GM12878 (cell line): Measurements from ENCODE around the gene ZNF423. TPM values are rescaled to one million over a fixed set of nuclear protein-coding genes. Genes with fewer than 3 reads are reported as not detected.

ENCODE experiments used
- ATAC-seq: fragments of 200-7000 bp; cut with Tn5 transposase; 3 replicates; pipeline ENCODE4 v1.9.1; 2020; ENCODE audit warnings: mild to moderate bottlenecking, moderate library complexity
- BruUV-seq: library from RNA; stranded (reverse); fragments of 400-500 nt; replicated peaks from 2 replicates; lab custom pipeline; 2021; lab: Mats Ljungman, UMichigan
- CTCF ChIA-PET: fragments of 300-600 bp; sonication (Branson Sonifier 250); formaldehyde crosslinking; extraction: SDS; loops from one replicate; lab custom pipeline; 2021; ENCODE audit warnings: inconsistent platforms; lab: Yijun Ruan, JAX
- POLR2A ChIA-PET: fragments of 350-600 bp; formaldehyde crosslinking; extraction: SDS; loops from one replicate; lab custom pipeline; 2021; ENCODE audit warnings: inconsistent platforms; lab: Charles Lee
- RAD21 ChIA-PET: fragments of 300-600 bp; sonication (Branson Sonifier 250); formaldehyde crosslinking; loops from one replicate; lab custom pipeline; 2023; ENCODE audit warnings: antibody characterized with exemption; ENCODE audit not compliant: unreplicated experiment; lab: Charles Lee
- SMC1A ChIA-PET: fragments of 300-600 bp; sonication (Branson Sonifier 250); formaldehyde crosslinking; loops from one replicate; lab custom pipeline; 2023; ENCODE audit not compliant: unreplicated experiment, uncharacterized antibody; lab: Charles Lee
- DNase-seq: peaks from one replicate; pipeline ENCODE4 v3.0.0-alpha.2; 2011; ENCODE audit warnings: low read depth, low spot score
- FAIRE-seq: peaks from 3 replicates; lab custom pipeline; 2011; peaks lifted over from hg19 to GRCh38; lab: Jason Lieb, UNC
- H2AFZ ChIP-seq: 2 replicates; pipeline ENCODE4 v1.6.0; 2011; ENCODE audit warnings: low read depth, low read length, control low read depth; ENCODE audit not compliant: control insufficient read depth
- H3K27ac ChIP-seq: 2 replicates; pipeline ENCODE4 v1.5.1; 2011; ENCODE audit warnings: control low read depth; ENCODE audit not compliant: control insufficient read depth, insufficient read depth
- H3K27me3 ChIP-seq, 2 experiments: replicated peaks in 1 of 2; 2 replicates each; pipeline versions ENCODE4 v1.6.0 to v1.6.1; 2011; ENCODE audit warnings: low read length in 1 of 2; ENCODE audit not compliant: control insufficient read depth in 2 of 2, insufficient read depth in 2 of 2
- H3K36me3 ChIP-seq, 2 experiments: 2 replicates each; pipeline ENCODE4 v1.5.1; 2011; ENCODE audit warnings: low read length in 1 of 2; ENCODE audit not compliant: control insufficient read depth in 2 of 2, insufficient read depth in 2 of 2
- H3K4me1 ChIP-seq: 2 replicates; pipeline ENCODE4 v1.6.1; 2011; ENCODE audit warnings: mild to moderate bottlenecking, low read length, moderate library complexity, mixed read lengths; ENCODE audit not compliant: control insufficient read depth, insufficient read depth
- H3K4me2 ChIP-seq: 2 replicates; pipeline ENCODE4 v1.6.0; 2011; ENCODE audit warnings: control low read depth; ENCODE audit not compliant: control insufficient read depth, insufficient read depth
- H3K4me3 ChIP-seq: fragments of 200-600 bp; sonication (generic); 2 replicates; pipeline ENCODE4 v1.5.1; 2016
- H3K79me2 ChIP-seq: 2 replicates; pipeline ENCODE4 v1.6.0; 2011; ENCODE audit warnings: low read length; ENCODE audit not compliant: control insufficient read depth, insufficient read depth
- H3K9ac ChIP-seq: 2 replicates; pipeline ENCODE4 v1.8.0; 2011; ENCODE audit warnings: low read length, control low read depth, mixed read lengths; ENCODE audit not compliant: control insufficient read depth, insufficient read depth
- H3K9me3 ChIP-seq: replicated peaks from 3 replicates; pipeline ENCODE4 v1.5.1; 2011; ENCODE audit warnings: mild to moderate bottlenecking, low read length; ENCODE audit not compliant: control insufficient read depth, insufficient read depth
- H4K20me1 ChIP-seq: 2 replicates; pipeline ENCODE4 v1.6.0; 2011; ENCODE audit not compliant: control insufficient read depth, insufficient read depth
- BRCA1 ChIP-seq: IDR thresholded peaks from 2 replicates; pipeline ENCODE4 v1.6.1; 2011; ENCODE audit warnings: low read depth, low read length, improper control_type of control experiment
- JUNB ChIP-seq: IDR thresholded peaks from 2 replicates; pipeline ENCODE4 v1.6.1; 2016; ENCODE audit warnings: antibody characterized with exemption, mild to moderate bottlenecking
- NFYB ChIP-seq: IDR thresholded peaks from 2 replicates; pipeline ENCODE4 v1.6.1; 2011; ENCODE audit warnings: low read depth, mild to moderate bottlenecking, low read length, improper control_type of control experiment, moderate library complexity; ENCODE audit not compliant: insufficient read depth
- SIN3A ChIP-seq: IDR thresholded peaks from 2 replicates; pipeline ENCODE4 v1.6.1; 2012; ENCODE audit warnings: low read depth, low read length, improper control_type of control experiment
- SREBF2 ChIP-seq: IDR thresholded peaks from 2 replicates; pipeline ENCODE4 v1.6.1; 2012; ENCODE audit warnings: mild to moderate bottlenecking, low read length
- TCF3 ChIP-seq: IDR thresholded peaks from 2 replicates; pipeline ENCODE4 v1.6.1; 2012; ENCODE audit warnings: low read depth, mild to moderate bottlenecking, low read length, borderline replicate concordance; ENCODE audit not compliant: insufficient read depth
- whole genome bisulfite sequencing: methylation state at CpG from one replicate; pipeline ENCODE4 v1.1.6; 2016; ENCODE audit warnings: low lambda C conversion rate; ENCODE audit not compliant: insufficient replicate concordance, insufficient coverage; ENCODE audit errors: missing lambda C conversion rate; 5-methylcytosine and 5-hydroxymethylcytosine counted together
- in situ Hi-C: fragments of 300-500 bp; cut with MboI; formaldehyde crosslinking; loops from 9 replicates; pipeline ENCODE4 v1.14.3; 2018; ENCODE audit warnings: mixed read lengths
- intact Hi-C: fragments of 100-400 bp; cut with micrococcal nuclease; formaldehyde crosslinking; loops from one replicate; pipeline ENCODE4 v1.14.2; 2022; ENCODE audit not compliant: unreplicated experiment
- polyA plus RNA-seq, 11 experiments: library from polyadenylated mRNA; depleted of rRNA in 4 of 11; unstranded in 6 of 11; stranded (reverse) in 5 of 11; fragments of >200 nt; fragmentation: Nextera tagmentation in 4 of 11; fragmentation: Illumina TruSeq in 1 of 11; extraction: Ambion mirVana in 4 of 11; extraction: Trizol in 1 of 11; gene quantifications; 1 replicate in 1 of 11; 2 replicates in 10 of 11; pipeline versions ENCODE4 v1.2.1 to v1.2.3, GENCODE V29; 2011 to 2016; ENCODE audit warnings: inconsistent platforms in 2 of 11, missing spikeins in 2 of 11, low read depth in 1 of 11
- total RNA-seq, 4 experiments: library from RNA; depleted of rRNA in 3 of 4; stranded (reverse); fragments of >200 nt in 3 of 4; fragmentation: Illumina TruSeq in 1 of 4; extraction: Trizol in 1 of 4; gene quantifications; 2 replicates each; pipeline versions ENCODE4 v1.2.1 to v1.2.3, GENCODE V29; 2013 to 2021
- TF ChIP-seq, protein P1 (sequence below): fragments of 450-650 bp; IDR thresholded peaks from 2 replicates; pipeline ENCODE4 v1.6.1; 2017; ENCODE audit warnings: mild to moderate bottlenecking, low read depth, inconsistent platforms; ENCODE audit not compliant: poor library complexity, severe bottlenecking
- TF ChIP-seq, protein P2 (sequence below): fragments of 450-650 bp; IDR thresholded peaks from 2 replicates; pipeline ENCODE4 v1.6.1; 2017; ENCODE audit warnings: mild to moderate bottlenecking, moderate library complexity

Gene ZNF423
- total and polyA plus RNA-seq, 10 of the 15 experiments (the other 5 are each of a cell fraction or from before 2014, with no cell fraction given) = 0.03 to 0.64 (median 0.10) TPM

- TF ChIP-seq, protein P1, sequence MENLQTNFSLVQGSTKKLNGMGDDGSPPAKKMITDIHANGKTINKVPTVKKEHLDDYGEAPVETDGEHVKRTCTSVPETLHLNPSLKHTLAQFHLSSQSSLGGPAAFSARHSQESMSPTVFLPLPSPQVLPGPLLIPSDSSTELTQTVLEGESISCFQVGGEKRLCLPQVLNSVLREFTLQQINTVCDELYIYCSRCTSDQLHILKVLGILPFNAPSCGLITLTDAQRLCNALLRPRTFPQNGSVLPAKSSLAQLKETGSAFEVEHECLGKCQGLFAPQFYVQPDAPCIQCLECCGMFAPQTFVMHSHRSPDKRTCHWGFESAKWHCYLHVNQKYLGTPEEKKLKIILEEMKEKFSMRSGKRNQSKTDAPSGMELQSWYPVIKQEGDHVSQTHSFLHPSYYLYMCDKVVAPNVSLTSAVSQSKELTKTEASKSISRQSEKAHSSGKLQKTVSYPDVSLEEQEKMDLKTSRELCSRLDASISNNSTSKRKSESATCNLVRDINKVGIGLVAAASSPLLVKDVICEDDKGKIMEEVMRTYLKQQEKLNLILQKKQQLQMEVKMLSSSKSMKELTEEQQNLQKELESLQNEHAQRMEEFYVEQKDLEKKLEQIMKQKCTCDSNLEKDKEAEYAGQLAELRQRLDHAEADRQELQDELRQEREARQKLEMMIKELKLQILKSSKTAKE = no peak
- TF ChIP-seq SREBF2 (no peak), TCF3 (no peak)
Observed at GRCh38 chr16:49546735-49547134, 309.2 kb downstream of the ZNF423 start (continued).

GRCh38 chr16:49545741-49546448 lies 310.0 kb downstream of the ZNF423 start:
- H3K4me3 ChIP-seq = no peak overlapping the region
- H2AFZ ChIP-seq = no peak overlapping the region
- H3K4me1 ChIP-seq = no peaks in the 10 kb centered on the region
- no peaks in the 10 kb centered on the region for H3K79me2 ChIP-seq
- DNase-seq (no peak), FAIRE-seq (no peak)
- H3K27me3 ChIP-seq = no peaks in the 10 kb centered on the region
- ChIA-PET CTCF (interaction anchor here (1.1 to 1.5 kb wide), 2 partner anchors 9 to 12 kb away, joined by 3 to 4 read pairs; no protein-coding TSS in a partner anchor), SMC1A (no interaction called here), POLR2A (no interaction called here)
- no peak overlapping the region for H3K27ac ChIP-seq
- no peaks in the 10 kb centered on the region; the same call in 2 of the 3 replicates for H3K9me3 ChIP-seq
- intact Hi-C loops (no loop called here), in situ Hi-C loops (no loop called here)
- no peak overlapping the region for H3K4me2 ChIP-seq
- TF ChIP-seq SIN3A (no peak), NFYB (no peak), BRCA1 (no peak), JUNB (no peak)
- TF ChIP-seq, protein P2, sequence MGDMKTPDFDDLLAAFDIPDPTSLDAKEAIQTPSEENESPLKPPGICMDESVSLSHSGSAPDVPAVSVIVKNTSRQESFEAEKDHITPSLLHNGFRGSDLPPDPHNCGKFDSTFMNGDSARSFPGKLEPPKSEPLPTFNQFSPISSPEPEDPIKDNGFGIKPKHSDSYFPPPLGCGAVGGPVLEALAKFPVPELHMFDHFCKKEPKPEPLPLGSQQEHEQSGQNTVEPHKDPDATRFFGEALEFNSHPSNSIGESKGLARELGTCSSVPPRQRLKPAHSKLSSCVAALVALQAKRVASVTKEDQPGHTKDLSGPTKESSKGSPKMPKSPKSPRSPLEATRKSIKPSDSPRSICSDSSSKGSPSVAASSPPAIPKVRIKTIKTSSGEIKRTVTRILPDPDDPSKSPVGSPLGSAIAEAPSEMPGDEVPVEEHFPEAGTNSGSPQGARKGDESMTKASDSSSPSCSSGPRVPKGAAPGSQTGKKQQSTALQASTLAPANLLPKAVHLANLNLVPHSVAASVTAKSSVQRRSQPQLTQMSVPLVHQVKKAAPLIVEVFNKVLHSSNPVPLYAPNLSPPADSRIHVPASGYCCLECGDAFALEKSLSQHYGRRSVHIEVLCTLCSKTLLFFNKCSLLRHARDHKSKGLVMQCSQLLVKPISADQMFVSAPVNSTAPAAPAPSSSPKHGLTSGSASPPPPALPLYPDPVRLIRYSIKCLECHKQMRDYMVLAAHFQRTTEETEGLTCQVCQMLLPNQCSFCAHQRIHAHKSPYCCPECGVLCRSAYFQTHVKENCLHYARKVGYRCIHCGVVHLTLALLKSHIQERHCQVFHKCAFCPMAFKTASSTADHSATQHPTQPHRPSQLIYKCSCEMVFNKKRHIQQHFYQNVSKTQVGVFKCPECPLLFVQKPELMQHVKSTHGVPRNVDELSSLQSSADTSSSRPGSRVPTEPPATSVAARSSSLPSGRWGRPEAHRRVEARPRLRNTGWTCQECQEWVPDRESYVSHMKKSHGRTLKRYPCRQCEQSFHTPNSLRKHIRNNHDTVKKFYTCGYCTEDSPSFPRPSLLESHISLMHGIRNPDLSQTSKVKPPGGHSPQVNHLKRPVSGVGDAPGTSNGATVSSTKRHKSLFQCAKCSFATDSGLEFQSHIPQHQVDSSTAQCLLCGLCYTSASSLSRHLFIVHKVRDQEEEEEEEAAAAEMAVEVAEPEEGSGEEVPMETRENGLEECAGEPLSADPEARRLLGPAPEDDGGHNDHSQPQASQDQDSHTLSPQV = no peak
- TF ChIP-seq, all 136 proteins: peak for 0
- RAD21 ChIA-PET = no interaction called here
- no peaks in the 10 kb centered on the region for H3K36me3 ChIP-seq
- ATAC-seq = no peak
- BruUV-seq = no TSS peak
- 30% methylated on average over 6 of the region's 6 CpGs for WGBS
- no peaks in the 10 kb centered on the region for H4K20me1 ChIP-seq
- no peak overlapping the region for H3K9ac ChIP-seq
